NAMALWA (cell line): Measurements from ENCODE around the gene ATP6V0C.
"Not testable (repeated sequence)": the region's sequence is repeated elsewhere in the genome, so short reads cannot be mapped to it uniquely, and the experiment has no call there.

Experiments used
- DNase-seq: peaks from one replicate; pipeline ENCODE4 v3.0.0-alpha.2; 2015; ENCODE audit warnings: low spot score

The ATP6V0C gene

DNA sequence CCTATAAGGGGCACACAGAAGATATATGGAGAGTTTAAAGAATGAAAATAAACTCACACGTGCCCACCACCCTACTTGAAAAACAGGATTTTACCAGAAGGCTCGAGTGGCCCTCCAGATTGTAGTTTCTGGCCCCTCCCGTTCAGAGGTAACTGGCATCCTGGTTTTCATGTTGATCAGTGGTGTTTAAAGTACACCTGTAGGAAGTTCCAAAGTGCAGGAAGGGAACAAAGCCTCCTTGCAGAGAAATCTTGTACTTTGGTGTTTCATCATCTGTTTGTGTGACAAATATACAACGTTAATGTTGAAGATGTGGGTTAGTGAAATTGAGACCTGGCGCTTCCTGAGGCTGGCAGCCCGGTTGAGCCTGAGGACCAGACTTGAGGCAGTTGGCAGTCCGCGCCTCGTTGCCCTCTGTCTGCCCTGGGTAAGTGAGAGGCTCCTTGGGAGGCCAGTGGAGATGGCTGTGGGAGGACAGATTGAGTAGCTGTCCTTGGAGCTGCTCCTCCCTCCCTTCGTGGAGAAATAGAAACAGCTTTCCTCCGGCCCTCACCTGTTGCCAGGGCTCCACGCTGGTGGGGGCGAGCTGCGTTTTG, 36.6 kb downstream of the ATP6V0C start:
- DNase-seq = not testable (repeated sequence)

- not testable (repeated sequence) for DNase-seq
Observed at GRCh38 chr16:2551420-2551889, 37.7 kb downstream of the ATP6V0C start.

- not testable (repeated sequence) for DNase-seq
Observed at GRCh38 chr16:2554709-2555425, 41.1 kb downstream of the ATP6V0C start.

DNA sequence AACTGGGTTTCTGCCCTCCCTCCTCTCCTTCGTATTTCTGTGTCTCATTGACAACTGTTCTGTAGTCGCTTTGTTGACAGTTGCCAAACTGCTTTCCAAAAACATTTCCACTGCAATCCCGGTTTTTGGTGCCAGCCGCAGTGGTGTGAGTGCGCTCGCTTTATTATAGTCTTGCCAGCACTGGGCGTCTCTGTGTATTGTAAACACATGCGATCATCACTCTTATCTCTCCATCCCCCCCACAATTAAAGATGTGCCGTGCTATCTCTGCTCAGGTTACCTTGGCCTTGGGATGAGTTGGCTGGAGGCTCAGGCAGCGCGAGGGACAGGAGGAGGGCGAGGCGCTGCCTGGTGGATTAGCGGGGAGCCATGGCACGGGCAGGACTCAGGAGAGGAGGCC, 43.4 kb downstream of the ATP6V0C start:
- not testable (repeated sequence) for DNase-seq

DNA sequence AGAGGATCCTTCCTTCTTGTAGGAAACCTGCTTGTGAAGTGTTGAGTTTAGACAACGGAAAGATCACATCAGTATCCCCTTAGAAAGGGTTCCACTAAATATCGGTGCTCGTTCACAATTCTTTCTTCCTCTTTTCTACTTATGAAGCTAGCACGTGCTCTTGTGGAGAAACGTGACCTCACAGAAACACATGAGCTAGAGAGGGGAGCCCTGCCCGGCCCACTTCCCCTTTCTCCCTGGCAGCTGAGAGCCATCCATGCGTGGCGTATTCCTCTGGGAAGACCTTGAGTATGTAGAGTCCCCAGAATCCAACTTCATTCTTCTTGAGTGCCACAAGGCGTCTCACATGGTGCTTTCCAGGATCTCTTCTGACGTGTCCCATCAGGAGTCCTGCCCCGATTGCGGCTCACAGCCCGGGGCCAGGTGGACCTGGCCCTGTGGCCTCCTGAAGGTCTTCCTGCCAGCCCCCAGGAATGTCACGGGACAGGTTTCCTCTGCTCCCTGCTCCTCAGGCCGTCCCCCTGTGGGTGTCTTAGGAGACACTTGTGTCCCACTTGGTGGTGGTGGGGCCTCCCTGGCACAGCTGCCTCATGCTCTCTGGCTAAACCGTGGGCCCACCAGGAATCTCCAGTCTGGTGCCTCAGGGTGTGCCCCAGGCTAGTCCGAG, 46.5 kb downstream of the ATP6V0C start:
- DNase-seq = not testable (repeated sequence)

- not testable (repeated sequence) for DNase-seq
Observed at GRCh38 chr16:2560798-2561133, 47.0 kb downstream of the ATP6V0C start.

DNA sequence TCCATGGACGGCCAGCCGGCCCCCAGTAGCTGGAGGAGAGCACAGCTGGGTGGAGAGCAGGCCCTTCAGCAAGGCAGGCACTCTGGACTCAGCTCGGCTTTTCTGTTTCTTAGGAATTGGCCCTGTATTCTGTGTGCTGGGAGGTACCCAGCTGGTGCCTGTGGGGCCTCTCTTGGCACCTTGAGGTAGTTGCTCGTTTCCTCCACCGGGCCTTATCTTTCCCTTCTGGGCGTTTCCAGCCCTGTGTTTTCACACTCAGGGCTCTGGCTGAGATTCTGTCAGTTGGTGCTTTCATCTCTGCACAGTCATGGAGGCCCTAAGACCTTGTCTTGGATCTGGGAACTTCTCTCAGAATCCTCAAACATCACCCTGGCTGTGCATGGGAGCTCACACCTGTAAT, 53.8 kb downstream of the ATP6V0C start:
- DNase-seq = not testable (repeated sequence)

DNA sequence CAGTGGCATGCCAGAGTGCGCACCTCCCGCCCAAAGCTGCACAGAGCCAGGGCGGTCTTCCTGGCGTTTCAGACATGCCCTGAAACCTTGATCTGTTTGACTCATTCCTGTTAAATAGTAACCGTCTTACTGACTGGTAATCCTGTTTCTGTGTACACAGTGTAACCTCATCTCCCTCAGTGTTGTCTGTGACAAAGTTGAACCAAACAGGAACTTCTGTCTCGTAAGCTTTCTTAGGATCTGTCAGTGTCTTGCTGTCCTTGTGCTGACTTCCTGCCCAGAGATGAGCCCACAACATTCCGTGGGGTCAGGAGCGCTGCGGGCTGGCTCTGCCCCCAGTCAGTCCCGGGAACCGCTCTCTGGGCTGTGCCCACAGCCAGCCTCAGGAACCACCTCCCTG, 54.8 kb downstream of the ATP6V0C start:
- DNase-seq = not testable (repeated sequence)
